Measurements from ENCODE around the gene ARID1B. TPM values are rescaled to one million over a fixed set of nuclear protein-coding genes. Genes with fewer than 3 reads are reported as not detected.

The ARID1B gene
- total and polyA plus RNA-seq, 2 of the 13 experiments (the other 11 are each of a cell fraction or from before 2014, with no cell fraction given), result 20.1 to 32.6 TPM

- TF ChIP-seq ZNF292 (CRISPR knock-in tag; IDR thresholded peaks at IDR 0.05; ENCODE audit: borderline replicate concordance, low read depth), result no peak
- no peak for TF ChIP-seq NFYB (CRISPR knock-in tag; IDR thresholded peaks at IDR 0.05)
- no peak for TF ChIP-seq ZFP36L1 (CRISPR knock-in tag; IDR thresholded peaks at IDR 0.05)
- TF ChIP-seq RBM39 (IDR thresholded peaks at IDR 0.05; ENCODE audit: low read depth, low read length, poor library complexity, severe bottlenecking), result no peak
- TF ChIP-seq DMAP1 (CRISPR knock-in tag; IDR thresholded peaks at IDR 0.05), result peak; percentile 54
- no peak for TF ChIP-seq ZNF558 (CRISPR knock-in tag; IDR thresholded peaks at IDR 0.05; ENCODE audit: borderline replicate concordance)
- peak; percentile 70; the same call in 1 of the 2 replicates for TF ChIP-seq ZNF788 (CRISPR knock-in tag; IDR thresholded peaks at IDR 0.05; ENCODE audit: borderline replicate concordance)
- no peak for TF ChIP-seq ZBTB1 (CRISPR knock-in tag; IDR thresholded peaks at IDR 0.05; ENCODE audit: borderline replicate concordance)
- TF ChIP-seq, protein P1, sequence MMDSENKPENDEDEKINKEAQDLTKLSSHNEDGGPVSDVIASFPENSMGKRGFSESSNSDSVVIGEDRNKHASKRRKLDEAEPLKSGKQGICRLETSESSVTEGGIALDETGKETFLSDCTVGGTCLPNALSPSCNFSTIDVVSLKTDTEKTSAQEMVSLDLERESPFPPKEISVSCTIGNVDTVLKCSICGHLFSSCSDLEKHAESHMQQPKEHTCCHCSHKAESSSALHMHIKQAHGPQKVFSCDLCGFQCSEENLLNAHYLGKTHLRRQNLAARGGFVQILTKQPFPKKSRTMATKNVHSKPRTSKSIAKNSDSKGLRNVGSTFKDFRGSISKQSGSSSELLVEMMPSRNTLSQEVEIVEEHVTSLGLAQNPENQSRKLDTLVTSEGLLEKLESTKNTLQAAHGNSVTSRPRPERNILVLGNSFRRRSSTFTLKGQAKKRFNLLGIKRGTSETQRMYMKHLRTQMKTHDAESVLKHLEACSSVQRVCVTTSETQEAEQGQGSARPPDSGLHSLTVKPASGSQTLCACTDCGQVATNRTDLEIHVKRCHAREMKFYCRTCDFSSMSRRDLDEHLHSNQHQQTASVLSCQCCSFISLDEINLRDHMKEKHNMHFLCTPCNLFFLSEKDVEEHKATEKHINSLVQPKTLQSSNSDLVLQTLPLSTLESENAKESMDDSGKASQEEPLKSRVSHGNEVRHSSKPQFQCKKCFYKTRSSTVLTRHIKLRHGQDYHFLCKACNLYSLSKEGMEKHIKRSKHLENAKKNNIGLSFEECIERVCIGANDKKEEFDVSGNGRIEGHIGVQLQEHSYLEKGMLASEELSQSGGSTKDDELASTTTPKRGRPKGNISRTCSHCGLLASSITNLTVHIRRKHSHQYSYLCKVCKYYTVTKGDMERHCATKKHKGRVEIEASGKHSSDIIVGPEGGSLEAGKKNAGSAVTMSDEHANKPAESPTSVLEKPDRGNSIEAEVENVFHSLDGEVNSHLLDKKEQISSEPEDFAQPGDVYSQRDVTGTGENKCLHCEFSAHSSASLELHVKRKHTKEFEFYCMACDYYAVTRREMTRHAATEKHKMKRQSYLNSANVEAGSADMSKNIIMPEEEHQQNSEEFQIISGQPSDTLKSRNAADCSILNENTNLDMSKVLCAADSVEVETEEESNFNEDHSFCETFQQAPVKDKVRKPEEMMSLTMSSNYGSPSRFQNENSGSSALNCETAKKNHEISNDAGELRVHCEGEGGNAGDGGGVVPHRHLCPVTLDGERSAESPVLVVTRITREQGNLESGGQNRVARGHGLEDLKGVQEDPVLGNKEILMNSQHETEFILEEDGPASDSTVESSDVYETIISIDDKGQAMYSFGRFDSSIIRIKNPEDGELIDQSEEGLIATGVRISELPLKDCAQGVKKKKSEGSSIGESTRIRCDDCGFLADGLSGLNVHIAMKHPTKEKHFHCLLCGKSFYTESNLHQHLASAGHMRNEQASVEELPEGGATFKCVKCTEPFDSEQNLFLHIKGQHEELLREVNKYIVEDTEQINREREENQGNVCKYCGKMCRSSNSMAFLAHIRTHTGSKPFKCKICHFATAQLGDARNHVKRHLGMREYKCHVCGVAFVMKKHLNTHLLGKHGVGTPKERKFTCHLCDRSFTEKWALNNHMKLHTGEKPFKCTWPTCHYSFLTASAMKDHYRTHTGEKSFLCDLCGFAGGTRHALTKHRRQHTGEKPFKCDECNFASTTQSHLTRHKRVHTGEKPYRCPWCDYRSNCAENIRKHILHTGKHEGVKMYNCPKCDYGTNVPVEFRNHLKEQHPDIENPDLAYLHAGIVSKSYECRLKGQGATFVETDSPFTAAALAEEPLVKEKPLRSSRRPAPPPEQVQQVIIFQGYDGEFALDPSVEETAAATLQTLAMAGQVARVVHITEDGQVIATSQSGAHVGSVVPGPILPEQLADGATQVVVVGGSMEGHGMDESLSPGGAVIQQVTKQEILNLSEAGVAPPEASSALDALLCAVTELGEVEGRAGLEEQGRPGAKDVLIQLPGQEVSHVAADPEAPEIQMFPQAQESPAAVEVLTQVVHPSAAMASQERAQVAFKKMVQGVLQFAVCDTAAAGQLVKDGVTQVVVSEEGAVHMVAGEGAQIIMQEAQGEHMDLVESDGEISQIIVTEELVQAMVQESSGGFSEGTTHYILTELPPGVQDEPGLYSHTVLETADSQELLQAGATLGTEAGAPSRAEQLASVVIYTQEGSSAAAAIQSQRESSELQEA (CRISPR knock-in tag; IDR thresholded peaks at IDR 0.05; ENCODE audit: not compliant biosample characterization), result no peak
- no peak for TF ChIP-seq ZNF674 (CRISPR knock-in tag; IDR thresholded peaks at IDR 0.05; ENCODE audit: low read depth)
- no peak for TF ChIP-seq RFX1 (IDR thresholded peaks at IDR 0.05)
- TF ChIP-seq, protein P2, sequence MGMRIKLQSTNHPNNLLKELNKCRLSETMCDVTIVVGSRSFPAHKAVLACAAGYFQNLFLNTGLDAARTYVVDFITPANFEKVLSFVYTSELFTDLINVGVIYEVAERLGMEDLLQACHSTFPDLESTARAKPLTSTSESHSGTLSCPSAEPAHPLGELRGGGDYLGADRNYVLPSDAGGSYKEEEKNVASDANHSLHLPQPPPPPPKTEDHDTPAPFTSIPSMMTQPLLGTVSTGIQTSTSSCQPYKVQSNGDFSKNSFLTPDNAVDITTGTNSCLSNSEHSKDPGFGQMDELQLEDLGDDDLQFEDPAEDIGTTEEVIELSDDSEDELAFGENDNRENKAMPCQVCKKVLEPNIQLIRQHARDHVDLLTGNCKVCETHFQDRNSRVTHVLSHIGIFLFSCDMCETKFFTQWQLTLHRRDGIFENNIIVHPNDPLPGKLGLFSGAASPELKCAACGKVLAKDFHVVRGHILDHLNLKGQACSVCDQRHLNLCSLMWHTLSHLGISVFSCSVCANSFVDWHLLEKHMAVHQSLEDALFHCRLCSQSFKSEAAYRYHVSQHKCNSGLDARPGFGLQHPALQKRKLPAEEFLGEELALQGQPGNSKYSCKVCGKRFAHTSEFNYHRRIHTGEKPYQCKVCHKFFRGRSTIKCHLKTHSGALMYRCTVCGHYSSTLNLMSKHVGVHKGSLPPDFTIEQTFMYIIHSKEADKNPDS (CRISPR knock-in tag; IDR thresholded peaks at IDR 0.05), result 0 out of 2 replicates have a peak, but pooled peaks have one; percentile 53
- TF ChIP-seq ZNF501 (CRISPR knock-in tag; IDR thresholded peaks at IDR 0.05), result peak; percentile 79; the same call in 1 of the 2 replicates
- TF ChIP-seq PPARG (CRISPR knock-in tag; conservative IDR thresholded peaks at IDR 0.05), result peak; percentile 43; the same call in 1 of the 2 replicates
- 0 out of 2 replicates have a peak, but pooled peaks have one; percentile 42 for TF ChIP-seq KDM4B (CRISPR knock-in tag; IDR thresholded peaks at IDR 0.05)
- no peak for TF ChIP-seq PRDM4 (CRISPR knock-in tag; IDR thresholded peaks at IDR 0.05; ENCODE audit: borderline replicate concordance)
Observed at GRCh38 chr6:157221049-157221816, 444.1 kb downstream of the ARID1B start (continued).
